Large intestine (tissue), 3 donors: ENCODE measurements around the gene PCSK4. TPM values are rescaled to one million over a fixed set of nuclear protein-coding genes. Genes with fewer than 3 reads are reported as not detected.

Source experiments
- DNase-seq, 2 donors: peaks; one replicate each; pipeline versions ENCODE4 v3.0.0 to v3.0.0-alpha.2; 2013
- H3K27ac ChIP-seq: one replicate; pipeline ENCODE4 v1.5.1; 2013; ENCODE audit warnings: low read length
- H3K27me3 ChIP-seq: 2 replicates; pipeline ENCODE4 v1.6.1; 2013; ENCODE audit warnings: low read length; ENCODE audit not compliant: control insufficient read depth, insufficient read depth
- H3K36me3 ChIP-seq: 2 replicates; pipeline ENCODE4 v1.6.1; 2013; ENCODE audit warnings: low read length; ENCODE audit not compliant: control insufficient read depth, insufficient read depth
- H3K4me1 ChIP-seq: one replicate; pipeline ENCODE4 v1.6.1; 2013; ENCODE audit warnings: low read length; ENCODE audit not compliant: control insufficient read depth, insufficient read depth
- H3K4me3 ChIP-seq: one replicate; pipeline ENCODE4 v1.5.1; 2013; ENCODE audit warnings: low read length
- H3K9me3 ChIP-seq: one replicate; pipeline ENCODE4 v1.6.1; 2013; ENCODE audit warnings: mild to moderate bottlenecking, low read depth, low read length, moderate library complexity; ENCODE audit not compliant: control insufficient read depth
- WGBS: methylation state at CpG from one replicate; pipeline ENCODE4 v1.1.5; 2013; ENCODE audit warnings: low lambda C conversion rate; ENCODE audit not compliant: insufficient coverage; 5-methylcytosine and 5-hydroxymethylcytosine counted together
- polyA plus RNA-seq: library from polyadenylated mRNA; unstranded; fragments of 120-200 nt; gene quantifications from one replicate; pipeline ENCODE4 v1.2.1, GENCODE V29; 2013

The PCSK4 gene
- polyA plus RNA-seq, 1 donor, result 4.7 TPM

- Histone ChIP-seq H3K27me3 (peaks cover 92% of the 10 kb centered on the region), H3K9me3 (peaks cover 15% of the 10 kb centered on the region), H3K4me3 (no peak overlapping the region), H3K36me3 (no peaks in the 10 kb centered on the region), H3K4me1 (peaks cover 8% of the 10 kb centered on the region), H3K27ac (no peak overlapping the region)
- no CpG with 5 or more reads among the region's 22 CpGs for WGBS
- DNase-seq, result no peak
These were observed 39.1 kb downstream of the PCSK4 start for GRCh38 chr19:1450735-1451731.

GRCh38 chr19:1449467-1450442 is 40.4 kb downstream of the PCSK4 start, which contains the start of gene APC2:
Gene APC2, plus strand, starts transcription at chr19:1450121. Its CDS starts 2,881 bp downstream, at chr19:1453002.
- Histone ChIP-seq H3K27ac (no peak within 1 kb of the TSS), H3K4me3 (peak within 1 kb of the TSS; percentile 4), H3K27me3 (peaks cover 87% of the 10 kb centered on the region), H3K4me1 (peaks cover 8% of the 10 kb centered on the region), H3K9me3 (peaks cover 15% of the 10 kb centered on the region), H3K36me3 (no peaks in the 10 kb centered on the region)
- DNase-seq, result peak in 1 of 2 donors; percentile 28
- no CpG with 5 or more reads among the region's 74 CpGs for WGBS

- Histone ChIP-seq H3K27me3 (peaks cover 73% of the 10 kb centered on the region), H3K4me1 (peaks cover 14% of the 10 kb centered on the region), H3K9me3 (peaks cover 6% of the 10 kb centered on the region), H3K4me3 (no peak overlapping the region), H3K27ac (no peak overlapping the region), H3K36me3 (no peaks in the 10 kb centered on the region)
- no peak for DNase-seq
- WGBS, result no CpG with 5 or more reads among the region's 9 CpGs
These were observed 42.2 kb downstream of the PCSK4 start for GRCh38 chr19:1447944-1448343.

- WGBS, result no CpG with 5 or more reads among the region's 4 CpGs
- no peak overlapping the region for H3K27ac ChIP-seq
- peaks cover under 1% of the 10 kb centered on the region for H3K36me3 ChIP-seq
- no peak overlapping the region for H3K4me3 ChIP-seq
- peaks cover 68% of the 10 kb centered on the region for H3K27me3 ChIP-seq
- H3K4me1 ChIP-seq, result peaks cover 14% of the 10 kb centered on the region
- H3K9me3 ChIP-seq, result peaks cover 5% of the 10 kb centered on the region
- no peak for DNase-seq
These were observed 42.6 kb downstream of the PCSK4 start for GRCh38 chr19:1447504-1447903.

- H3K4me3 ChIP-seq, result no peak overlapping the region
- H3K27ac ChIP-seq, result no peak overlapping the region
- peaks cover 14% of the 10 kb centered on the region for H3K4me1 ChIP-seq
- H3K9me3 ChIP-seq, result peaks cover 5% of the 10 kb centered on the region
- H3K36me3 ChIP-seq, result peaks cover 6% of the 10 kb centered on the region
- DNase-seq, result no peak
- peaks cover 62% of the 10 kb centered on the region for H3K27me3 ChIP-seq
- no CpG with 5 or more reads among the region's 63 CpGs for WGBS
These were observed 43.3 kb downstream of the PCSK4 start for GRCh38 chr19:1446713-1447481.

- Histone ChIP-seq H3K9me3 (peaks cover 5% of the 10 kb centered on the region), H3K27me3 (peaks cover 55% of the 10 kb centered on the region), H3K4me1 (peaks cover 14% of the 10 kb centered on the region), H3K27ac (no peak overlapping the region), H3K4me3 (no peak overlapping the region), H3K36me3 (peaks cover 14% of the 10 kb centered on the region)
- DNase-seq, result peak in 1 of 2 donors; percentile 19
- WGBS, result no CpG with 5 or more reads among the region's 99 CpGs
These were observed 44.0 kb downstream of the PCSK4 start for GRCh38 chr19:1445932-1446712.

GRCh38 chr19:1445185-1445931 is 44.8 kb downstream of the PCSK4 start:
- WGBS, result no CpG with 5 or more reads among the region's 70 CpGs
- H3K27me3 ChIP-seq, result peaks cover 47% of the 10 kb centered on the region
- peak; percentile 64 to 77 for DNase-seq

GRCh38 chr19:1441677-1442438 is 48.3 kb downstream of the PCSK4 start:
- peaks cover 15% of the 10 kb centered on the region for H3K27me3 ChIP-seq
- no peak for DNase-seq
- 100% methylated on average over 1 of the region's 25 CpGs for WGBS
- no peak overlapping the region for H3K27ac ChIP-seq
- H3K36me3 ChIP-seq, result peaks cover 31% of the 10 kb centered on the region
- peaks cover 3% of the 10 kb centered on the region for H3K9me3 ChIP-seq
- peaks cover 28% of the 10 kb centered on the region for H3K4me1 ChIP-seq
- H3K4me3 ChIP-seq, result no peak overlapping the region

More at GRCh38 chr19:1445185-1445931, 44.8 kb downstream of the PCSK4 start:
- Histone ChIP-seq H3K4me1 (peaks cover 17% of the 10 kb centered on the region), H3K4me3 (peak overlapping the region; percentile 37), H3K27ac (no peak overlapping the region), H3K9me3 (peaks cover 5% of the 10 kb centered on the region), H3K36me3 (peaks cover 22% of the 10 kb centered on the region)
